Panc1 (cell line): ENCODE measurements around the gene AFP. TPM values are rescaled to one million over a fixed set of nuclear protein-coding genes. Genes with fewer than 3 reads are reported as not detected.

Source experiments
- ATAC-seq: fragments of 200-7000 bp; cut with Tn5 transposase; 2 replicates; pipeline ENCODE4 v1.9.1; 2020; ENCODE audit warnings: mild to moderate bottlenecking, moderate library complexity
- BruUV-seq: library from RNA; stranded (reverse); fragments of 400-500 nt; replicated peaks from 2 replicates; lab custom pipeline; 2021; lab: Mats Ljungman, UMichigan
- CTCF ChIA-PET: fragments of 300-600 bp; sonication (Branson Sonifier 250); formaldehyde crosslinking; loops from one replicate; lab custom pipeline; 2022; ENCODE audit warnings: antibody characterized with exemption; lab: Charles Lee
- POLR2A ChIA-PET: fragments of 300-600 bp; sonication (Branson Sonifier 250); formaldehyde crosslinking; loops from one replicate; lab custom pipeline; 2022; ENCODE audit warnings: antibody characterized with exemption; lab: Charles Lee
- DNase-seq: peaks from one replicate; pipeline ENCODE4 v3.0.0-alpha.2; 2010; ENCODE audit warnings: low read depth, low spot score
- H3K27ac ChIP-seq: 2 replicates; pipeline ENCODE4 v1.5.1; 2011; ENCODE audit warnings: mild to moderate bottlenecking, low read length, inconsistent platforms
- H3K27me3 ChIP-seq: fragments of 200-500 bp; sonication (Bioruptor generic); 2 replicates; pipeline ENCODE4 v1.6.0; 2014; ENCODE audit warnings: low read length, inconsistent platforms; ENCODE audit not compliant: control insufficient read depth, insufficient read depth
- H3K36me3 ChIP-seq: fragments of 200-500 bp; sonication (Bioruptor generic); 2 replicates; pipeline ENCODE4 v1.5.1; 2014; ENCODE audit warnings: inconsistent platforms, mild to moderate bottlenecking, low read length, moderate library complexity; ENCODE audit not compliant: control insufficient read depth, insufficient read depth
- H3K4me1 ChIP-seq: 2 replicates; pipeline ENCODE4 v1.5.1; 2011; ENCODE audit warnings: inconsistent platforms, mild to moderate bottlenecking, low read length, moderate library complexity; ENCODE audit not compliant: control insufficient read depth, insufficient read depth
- H3K4me3 ChIP-seq, 2 experiments: 2 replicates each; pipeline ENCODE4 v1.5.1; 2011 to 2012; ENCODE audit warnings: low read depth in 2 of 2, low read length in 2 of 2, mild to moderate bottlenecking in 2 of 2, inconsistent platforms in 1 of 2, moderate library complexity in 1 of 2
- H3K9me3 ChIP-seq: fragments of 200-500 bp; sonication (Bioruptor generic); 2 replicates; pipeline ENCODE4 v1.5.1; 2014; ENCODE audit warnings: low read depth, mild to moderate bottlenecking, inconsistent platforms, low read length, moderate library complexity; ENCODE audit not compliant: control insufficient read depth, insufficient read depth
- POLR2AphosphoS5 ChIP-seq: IDR thresholded peaks from 2 replicates; pipeline ENCODE4 v1.6.1; 2012; ENCODE audit warnings: mild to moderate bottlenecking, low read depth, low read length, moderate library complexity
- SIN3A ChIP-seq: IDR thresholded peaks from 2 replicates; pipeline ENCODE4 v1.6.1; 2012; ENCODE audit warnings: low read depth, mild to moderate bottlenecking, low read length, moderate library complexity, borderline replicate concordance; ENCODE audit not compliant: insufficient read depth
- TCF7L2 ChIP-seq: IDR thresholded peaks from 2 replicates; pipeline ENCODE4 v1.6.1; 2011; ENCODE audit warnings: mild to moderate bottlenecking, low read depth, low read length, inconsistent platforms
- in situ Hi-C: cut with HindIII; loops from 2 replicates; pipeline ENCODE4 v1.10.0; 2016; ENCODE audit warnings: low sequenced_read_pairs, low pct_unique_long_range_greater_than_20kb
- intact Hi-C: fragments of 100-400 bp; cut with micrococcal nuclease; formaldehyde crosslinking; loops from one replicate; pipeline ENCODE4 v1.10.0; 2022; ENCODE audit not compliant: unreplicated experiment
- total RNA-seq: library from RNA; stranded (reverse); gene quantifications from one replicate; pipeline ENCODE4 v1.2.1, GENCODE V29; 2021; ENCODE audit not compliant: unreplicated experiment
- TF ChIP-seq, protein P1 (sequence below), 2 experiments: IDR thresholded peaks; 2 replicates each; pipeline ENCODE4 v1.6.1; 2011 to 2012; ENCODE audit warnings: low read depth in 2 of 2, control low read depth in 1 of 2, low read length in 1 of 2, mild to moderate bottlenecking in 1 of 2, moderate library complexity in 1 of 2; ENCODE audit not compliant: insufficient read depth in 1 of 2
- TF ChIP-seq, protein P2 (sequence below): fragments of 450-650 bp; IDR thresholded peaks from 2 replicates; pipeline ENCODE4 v1.5.1; 2017; ENCODE audit warnings: mild to moderate bottlenecking

Gene AFP
- total RNA-seq, 1 experiment from 2014 or later = 1.3 TPM

DNA sequence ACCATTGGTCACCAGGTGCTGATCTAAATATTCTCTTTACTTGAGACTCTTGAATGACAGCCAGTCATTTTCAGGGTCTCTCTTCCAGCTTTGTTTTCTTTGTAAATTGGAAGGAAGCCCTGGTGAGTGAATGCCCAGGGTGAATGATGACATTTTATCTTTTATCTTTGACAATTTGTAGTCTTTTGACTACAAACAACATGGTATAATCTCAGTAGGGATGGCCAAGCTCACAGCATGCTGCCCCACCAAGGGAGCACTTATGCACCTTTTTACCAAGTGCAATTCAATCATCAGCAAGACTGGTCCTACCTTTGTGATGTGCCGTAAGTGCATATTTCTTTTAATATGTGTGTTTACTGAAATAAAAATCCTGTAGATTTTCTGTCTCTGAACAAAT lies 51.2 kb downstream of the AFP start:
- Histone ChIP-seq H3K4me1 (no peaks in the 10 kb centered on the region), H3K4me3 (no peak overlapping the region), H3K36me3 (no peaks in the 10 kb centered on the region), H3K27ac (no peak overlapping the region), H3K9me3 (no peaks in the 10 kb centered on the region), H3K27me3 (no peaks in the 10 kb centered on the region)
- ChIA-PET CTCF (no interaction called here), POLR2A (no interaction called here)
- TF ChIP-seq, protein P1, sequence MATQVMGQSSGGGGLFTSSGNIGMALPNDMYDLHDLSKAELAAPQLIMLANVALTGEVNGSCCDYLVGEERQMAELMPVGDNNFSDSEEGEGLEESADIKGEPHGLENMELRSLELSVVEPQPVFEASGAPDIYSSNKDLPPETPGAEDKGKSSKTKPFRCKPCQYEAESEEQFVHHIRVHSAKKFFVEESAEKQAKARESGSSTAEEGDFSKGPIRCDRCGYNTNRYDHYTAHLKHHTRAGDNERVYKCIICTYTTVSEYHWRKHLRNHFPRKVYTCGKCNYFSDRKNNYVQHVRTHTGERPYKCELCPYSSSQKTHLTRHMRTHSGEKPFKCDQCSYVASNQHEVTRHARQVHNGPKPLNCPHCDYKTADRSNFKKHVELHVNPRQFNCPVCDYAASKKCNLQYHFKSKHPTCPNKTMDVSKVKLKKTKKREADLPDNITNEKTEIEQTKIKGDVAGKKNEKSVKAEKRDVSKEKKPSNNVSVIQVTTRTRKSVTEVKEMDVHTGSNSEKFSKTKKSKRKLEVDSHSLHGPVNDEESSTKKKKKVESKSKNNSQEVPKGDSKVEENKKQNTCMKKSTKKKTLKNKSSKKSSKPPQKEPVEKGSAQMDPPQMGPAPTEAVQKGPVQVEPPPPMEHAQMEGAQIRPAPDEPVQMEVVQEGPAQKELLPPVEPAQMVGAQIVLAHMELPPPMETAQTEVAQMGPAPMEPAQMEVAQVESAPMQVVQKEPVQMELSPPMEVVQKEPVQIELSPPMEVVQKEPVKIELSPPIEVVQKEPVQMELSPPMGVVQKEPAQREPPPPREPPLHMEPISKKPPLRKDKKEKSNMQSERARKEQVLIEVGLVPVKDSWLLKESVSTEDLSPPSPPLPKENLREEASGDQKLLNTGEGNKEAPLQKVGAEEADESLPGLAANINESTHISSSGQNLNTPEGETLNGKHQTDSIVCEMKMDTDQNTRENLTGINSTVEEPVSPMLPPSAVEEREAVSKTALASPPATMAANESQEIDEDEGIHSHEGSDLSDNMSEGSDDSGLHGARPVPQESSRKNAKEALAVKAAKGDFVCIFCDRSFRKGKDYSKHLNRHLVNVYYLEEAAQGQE (IDR thresholded peaks at IDR 0.05; ENCODE audit: insufficient read depth in 1 of 2, low read depth in 2 of 2, low read length in 1 of 2) = no peak
- TF ChIP-seq POLR2AphosphoS5 (no peak), SIN3A (no peak), TCF7L2 (no peak)
- TF ChIP-seq, protein P2, sequence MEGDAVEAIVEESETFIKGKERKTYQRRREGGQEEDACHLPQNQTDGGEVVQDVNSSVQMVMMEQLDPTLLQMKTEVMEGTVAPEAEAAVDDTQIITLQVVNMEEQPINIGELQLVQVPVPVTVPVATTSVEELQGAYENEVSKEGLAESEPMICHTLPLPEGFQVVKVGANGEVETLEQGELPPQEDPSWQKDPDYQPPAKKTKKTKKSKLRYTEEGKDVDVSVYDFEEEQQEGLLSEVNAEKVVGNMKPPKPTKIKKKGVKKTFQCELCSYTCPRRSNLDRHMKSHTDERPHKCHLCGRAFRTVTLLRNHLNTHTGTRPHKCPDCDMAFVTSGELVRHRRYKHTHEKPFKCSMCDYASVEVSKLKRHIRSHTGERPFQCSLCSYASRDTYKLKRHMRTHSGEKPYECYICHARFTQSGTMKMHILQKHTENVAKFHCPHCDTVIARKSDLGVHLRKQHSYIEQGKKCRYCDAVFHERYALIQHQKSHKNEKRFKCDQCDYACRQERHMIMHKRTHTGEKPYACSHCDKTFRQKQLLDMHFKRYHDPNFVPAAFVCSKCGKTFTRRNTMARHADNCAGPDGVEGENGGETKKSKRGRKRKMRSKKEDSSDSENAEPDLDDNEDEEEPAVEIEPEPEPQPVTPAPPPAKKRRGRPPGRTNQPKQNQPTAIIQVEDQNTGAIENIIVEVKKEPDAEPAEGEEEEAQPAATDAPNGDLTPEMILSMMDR = no peak
- BruUV-seq = no TSS peak
- intact Hi-C loops (no loop called here), in situ Hi-C loops (no loop called here)
- no peak for ATAC-seq
- no peak for DNase-seq

DNA sequence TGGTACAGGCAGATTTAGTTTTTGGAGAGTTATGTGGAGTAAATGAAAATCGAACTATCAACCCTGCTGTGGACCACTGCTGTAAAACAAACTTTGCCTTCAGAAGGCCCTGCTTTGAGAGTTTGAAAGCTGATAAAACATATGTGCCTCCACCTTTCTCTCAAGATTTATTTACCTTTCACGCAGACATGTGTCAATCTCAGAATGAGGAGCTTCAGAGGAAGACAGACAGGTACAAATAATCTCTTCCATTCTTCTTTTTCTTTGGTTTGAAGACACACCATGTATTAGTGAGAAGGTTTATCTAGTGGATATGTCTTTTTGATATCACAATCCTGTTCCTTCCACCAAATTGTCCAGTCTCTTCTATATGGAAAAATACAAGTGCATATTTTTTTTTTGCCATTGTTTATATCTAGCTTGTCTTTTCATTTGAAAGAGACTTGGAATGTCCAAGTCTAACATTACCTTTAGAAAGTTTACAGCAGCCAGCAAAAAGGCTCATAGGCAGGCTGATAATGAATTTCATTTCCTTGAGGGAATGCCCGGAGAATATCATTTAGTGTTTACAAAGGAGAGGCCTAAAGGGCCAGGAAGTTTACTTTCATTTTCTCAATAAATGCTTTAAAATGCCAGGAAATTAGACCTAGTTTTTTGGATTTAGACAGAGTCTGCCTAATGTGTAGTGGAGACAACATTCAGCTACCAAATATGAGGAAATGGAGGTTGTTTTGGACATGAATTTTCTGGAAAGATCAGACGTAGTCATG lies 64.2 kb downstream of the AFP start:
- in situ Hi-C loops (no loop called here), intact Hi-C loops (no loop called here)
- Histone ChIP-seq H3K27me3 (no peaks in the 10 kb centered on the region), H3K4me1 (no peaks in the 10 kb centered on the region; the same call in 1 of the 2 replicates), H3K27ac (peak overlapping the region; percentile 39; the same call in 1 of the 2 replicates), H3K9me3 (no peaks in the 10 kb centered on the region), H3K4me3 (peak overlapping the region; percentile 6 to 11; a peak in 1 of 4 replicates), H3K36me3 (no peaks in the 10 kb centered on the region)
- ChIA-PET CTCF (no interaction called here), POLR2A (no interaction called here)
- no peak for DNase-seq
- BruUV-seq = no TSS peak
- TF ChIP-seq TCF7L2 (no peak), SIN3A (no peak), POLR2AphosphoS5 (no peak)
- TF ChIP-seq, protein P2 = no peak
- TF ChIP-seq, protein P1 (IDR thresholded peaks at IDR 0.05; ENCODE audit: insufficient read depth in 1 of 2, low read depth in 2 of 2, low read length in 1 of 2) = no peak
- ATAC-seq = no peak
